Measurements from ENCODE around the gene LMO1. TPM values are rescaled to one million over a fixed set of nuclear protein-coding genes. Genes with fewer than 3 reads are reported as not detected.

The LMO1 gene
- total and polyA plus RNA-seq, 2 of the 13 experiments (the other 11 are each of a cell fraction or from before 2014, with no cell fraction given), result not detected

DNA sequence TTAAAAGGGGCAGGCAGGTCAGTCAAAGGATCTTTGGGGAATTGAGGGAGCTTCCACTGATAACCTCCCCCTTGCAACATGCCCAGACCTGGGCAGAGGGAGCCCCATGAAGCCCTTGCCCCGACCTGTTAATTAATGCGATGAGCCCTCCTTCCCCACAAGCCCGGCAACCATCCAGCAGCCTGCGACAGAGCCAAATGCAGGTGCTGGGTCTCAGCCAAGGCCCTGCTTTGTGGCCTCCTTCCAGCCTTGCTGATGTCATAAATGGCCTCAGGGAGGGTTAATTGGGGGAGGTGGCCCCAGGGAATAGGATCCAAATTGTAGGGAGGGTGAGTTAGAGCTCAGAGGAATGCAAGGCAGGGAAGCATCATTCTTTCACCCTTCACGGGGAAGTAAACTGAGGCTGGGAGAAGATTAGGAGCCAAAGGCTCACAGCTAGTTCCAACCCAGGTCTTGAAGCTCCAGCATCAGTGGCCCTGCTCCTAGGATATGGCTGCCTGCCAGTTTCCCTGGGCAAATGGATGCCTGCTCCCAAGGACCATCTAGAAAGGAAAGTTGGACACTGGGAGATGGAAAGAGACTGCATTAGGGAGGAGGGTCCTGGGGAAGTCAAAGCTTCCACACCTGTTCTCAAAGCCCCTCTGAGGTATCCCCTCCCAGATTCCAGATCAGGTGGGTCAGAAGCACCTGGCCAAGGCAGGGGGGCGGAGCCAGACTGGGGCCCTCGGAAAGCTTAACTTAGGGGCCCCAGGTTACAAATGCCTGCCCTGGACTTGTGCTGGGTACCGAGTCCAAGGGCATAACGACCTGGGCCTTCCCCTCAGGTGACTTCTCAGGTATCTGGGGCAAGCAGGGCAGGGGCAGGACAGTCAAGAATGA is 34.1 kb downstream of the LMO1 start:
- WGBS (ENCODE audit: low lambda C conversion rate), result 2% methylated on average over 6 of the region's 9 CpGs
- POLR2A ChIA-PET, result no interaction called here

More for the DNA sequence above, 34.1 kb downstream of the LMO1 start:
- BruUV-seq (replicated peaks), result no TSS peak
- Histone ChIP-seq H4K20me1 (ENCODE audit: insufficient read depth, low read length) (no peaks in the 10 kb centered on the region), H3K4me3 (replicated peaks in 1 of 3; ENCODE audit: insufficient read depth in 1 of 3, low read depth in 2 of 3, low read length in 3 of 3) (no peak overlapping the region), H3K27ac (ENCODE audit: extremely low read length, insufficient read depth, low read length) (no peak overlapping the region), H2AFZ (ENCODE audit: low read length) (no peak overlapping the region), H3K4me2 (ENCODE audit: low read depth, low read length) (no peak overlapping the region), H3K9me3 (ENCODE audit: low read length) (no peaks in the 10 kb centered on the region), H3K79me2 (ENCODE audit: insufficient read depth, low read length) (no peaks in the 10 kb centered on the region), H3K27me3 (ENCODE audit: control insufficient read depth in 1 of 2, insufficient read depth in 2 of 2, low read length in 2 of 2) (peaks cover 1 to 12% of the 10 kb centered on the region in 2 experiments; a peak in 2 of 5 replicates), H3K4me1 (ENCODE audit: insufficient read depth, low read length) (no peaks in the 10 kb centered on the region), H3K9ac (ENCODE audit: insufficient read depth, low read depth, low read length) (no peak overlapping the region), H3K36me3 (replicated peaks in 1 of 2; ENCODE audit: control insufficient read depth in 1 of 2, insufficient read depth in 2 of 2, low read length in 2 of 2) (no peaks in the 10 kb centered on the region)
- TF ChIP-seq ZBTB43 (CRISPR knock-in tag; conservative IDR thresholded peaks at IDR 0.05), result no peak
- TF ChIP-seq SALL1 (CRISPR knock-in tag; IDR thresholded peaks at IDR 0.05), result no peak
- TF ChIP-seq HES4 (CRISPR knock-in tag; IDR thresholded peaks at IDR 0.05; ENCODE audit: borderline replicate concordance), result no peak
- TF ChIP-seq, protein P1, sequence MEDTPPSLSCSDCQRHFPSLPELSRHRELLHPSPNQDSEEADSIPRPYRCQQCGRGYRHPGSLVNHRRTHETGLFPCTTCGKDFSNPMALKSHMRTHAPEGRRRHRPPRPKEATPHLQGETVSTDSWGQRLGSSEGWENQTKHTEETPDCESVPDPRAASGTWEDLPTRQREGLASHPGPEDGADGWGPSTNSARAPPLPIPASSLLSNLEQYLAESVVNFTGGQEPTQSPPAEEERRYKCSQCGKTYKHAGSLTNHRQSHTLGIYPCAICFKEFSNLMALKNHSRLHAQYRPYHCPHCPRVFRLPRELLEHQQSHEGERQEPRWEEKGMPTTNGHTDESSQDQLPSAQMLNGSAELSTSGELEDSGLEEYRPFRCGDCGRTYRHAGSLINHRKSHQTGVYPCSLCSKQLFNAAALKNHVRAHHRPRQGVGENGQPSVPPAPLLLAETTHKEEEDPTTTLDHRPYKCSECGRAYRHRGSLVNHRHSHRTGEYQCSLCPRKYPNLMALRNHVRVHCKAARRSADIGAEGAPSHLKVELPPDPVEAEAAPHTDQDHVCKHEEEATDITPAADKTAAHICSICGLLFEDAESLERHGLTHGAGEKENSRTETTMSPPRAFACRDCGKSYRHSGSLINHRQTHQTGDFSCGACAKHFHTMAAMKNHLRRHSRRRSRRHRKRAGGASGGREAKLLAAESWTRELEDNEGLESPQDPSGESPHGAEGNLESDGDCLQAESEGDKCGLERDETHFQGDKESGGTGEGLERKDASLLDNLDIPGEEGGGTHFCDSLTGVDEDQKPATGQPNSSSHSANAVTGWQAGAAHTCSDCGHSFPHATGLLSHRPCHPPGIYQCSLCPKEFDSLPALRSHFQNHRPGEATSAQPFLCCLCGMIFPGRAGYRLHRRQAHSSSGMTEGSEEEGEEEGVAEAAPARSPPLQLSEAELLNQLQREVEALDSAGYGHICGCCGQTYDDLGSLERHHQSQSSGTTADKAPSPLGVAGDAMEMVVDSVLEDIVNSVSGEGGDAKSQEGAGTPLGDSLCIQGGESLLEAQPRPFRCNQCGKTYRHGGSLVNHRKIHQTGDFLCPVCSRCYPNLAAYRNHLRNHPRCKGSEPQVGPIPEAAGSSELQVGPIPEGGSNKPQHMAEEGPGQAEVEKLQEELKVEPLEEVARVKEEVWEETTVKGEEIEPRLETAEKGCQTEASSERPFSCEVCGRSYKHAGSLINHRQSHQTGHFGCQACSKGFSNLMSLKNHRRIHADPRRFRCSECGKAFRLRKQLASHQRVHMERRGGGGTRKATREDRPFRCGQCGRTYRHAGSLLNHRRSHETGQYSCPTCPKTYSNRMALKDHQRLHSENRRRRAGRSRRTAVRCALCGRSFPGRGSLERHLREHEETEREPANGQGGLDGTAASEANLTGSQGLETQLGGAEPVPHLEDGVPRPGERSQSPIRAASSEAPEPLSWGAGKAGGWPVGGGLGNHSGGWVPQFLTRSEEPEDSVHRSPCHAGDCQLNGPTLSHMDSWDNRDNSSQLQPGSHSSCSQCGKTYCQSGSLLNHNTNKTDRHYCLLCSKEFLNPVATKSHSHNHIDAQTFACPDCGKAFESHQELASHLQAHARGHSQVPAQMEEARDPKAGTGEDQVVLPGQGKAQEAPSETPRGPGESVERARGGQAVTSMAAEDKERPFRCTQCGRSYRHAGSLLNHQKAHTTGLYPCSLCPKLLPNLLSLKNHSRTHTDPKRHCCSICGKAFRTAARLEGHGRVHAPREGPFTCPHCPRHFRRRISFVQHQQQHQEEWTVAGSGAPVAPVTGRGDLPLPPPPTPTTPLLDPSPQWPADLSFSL (CRISPR knock-in tag; IDR thresholded peaks at IDR 0.05), result no peak
- no peak for TF ChIP-seq ELF3 (CRISPR knock-in tag; IDR thresholded peaks at IDR 0.05)
- no peak for TF ChIP-seq BRCA1 (CRISPR knock-in tag; IDR thresholded peaks at IDR 0.05)
- no peak for TF ChIP-seq TSC22D2 (CRISPR knock-in tag; IDR thresholded peaks at IDR 0.05; ENCODE audit: borderline replicate concordance)
- TF ChIP-seq, protein P2, sequence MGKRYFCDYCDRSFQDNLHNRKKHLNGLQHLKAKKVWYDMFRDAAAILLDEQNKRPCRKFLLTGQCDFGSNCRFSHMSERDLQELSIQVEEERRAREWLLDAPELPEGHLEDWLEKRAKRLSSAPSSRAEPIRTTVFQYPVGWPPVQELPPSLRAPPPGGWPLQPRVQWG (CRISPR knock-in tag; IDR thresholded peaks at IDR 0.05; ENCODE audit: borderline replicate concordance, low read depth), result no peak
- TF ChIP-seq LCORL (IDR thresholded peaks at IDR 0.05), result no peak
- no peak for TF ChIP-seq LCORL (CRISPR knock-in tag; IDR thresholded peaks at IDR 0.05)
- TF ChIP-seq SP4 (CRISPR knock-in tag; IDR thresholded peaks at IDR 0.05), result no peak
- no peak for TF ChIP-seq JUND (CRISPR knock-in tag; IDR thresholded peaks at IDR 0.05)
- intact Hi-C loops (cut with micrococcal nuclease; ENCODE audit: unreplicated experiment), result no loop called here
- ATAC-seq (no peak), DNase-seq (ENCODE audit: low spot score) (no peak), FAIRE-seq (no peak)
- CTCF ChIA-PET (ENCODE audit: low intra/inter-chr PET ratio, low total read pairs), result no interaction called here
- in situ Hi-C loops (cut with HindIII; ENCODE audit: extremely low pct_ligation_motif_present, low pct_unique_long_range_greater_than_20kb), result loop anchor here (5.0 kb wide), 2 partner anchors 33 to 338 kb away; partner anchors contain the start of gene LMO1

All from HepG2 (cell line).